GM12878 (cell line): Measurements from ENCODE around the gene NUDT3. TPM values are rescaled to one million over a fixed set of nuclear protein-coding genes. Genes with fewer than 3 reads are reported as not detected.
"Not testable (repeated sequence)": the region's sequence is repeated elsewhere in the genome, so short reads cannot be mapped to it uniquely, and the experiment has no call there.

ENCODE experiments used
- ATAC-seq: fragments of 200-7000 bp; cut with Tn5 transposase; 3 replicates; pipeline ENCODE4 v1.9.1; 2020; ENCODE audit warnings: mild to moderate bottlenecking, moderate library complexity
- BruUV-seq: library from RNA; stranded (reverse); fragments of 400-500 nt; replicated peaks from 2 replicates; lab custom pipeline; 2021; lab: Mats Ljungman, UMichigan
- CTCF ChIA-PET: fragments of 300-600 bp; sonication (Branson Sonifier 250); formaldehyde crosslinking; extraction: SDS; loops from one replicate; lab custom pipeline; 2021; ENCODE audit warnings: inconsistent platforms; lab: Yijun Ruan, JAX
- POLR2A ChIA-PET: fragments of 350-600 bp; formaldehyde crosslinking; extraction: SDS; loops from one replicate; lab custom pipeline; 2021; ENCODE audit warnings: inconsistent platforms; lab: Charles Lee
- RAD21 ChIA-PET: fragments of 300-600 bp; sonication (Branson Sonifier 250); formaldehyde crosslinking; loops from one replicate; lab custom pipeline; 2023; ENCODE audit warnings: antibody characterized with exemption; ENCODE audit not compliant: unreplicated experiment; lab: Charles Lee
- SMC1A ChIA-PET: fragments of 300-600 bp; sonication (Branson Sonifier 250); formaldehyde crosslinking; loops from one replicate; lab custom pipeline; 2023; ENCODE audit not compliant: unreplicated experiment, uncharacterized antibody; lab: Charles Lee
- DNase-seq: peaks from one replicate; pipeline ENCODE4 v3.0.0-alpha.2; 2011; ENCODE audit warnings: low read depth, low spot score
- FAIRE-seq: peaks from 3 replicates; lab custom pipeline; 2011; peaks lifted over from hg19 to GRCh38; lab: Jason Lieb, UNC
- H2AFZ ChIP-seq: 2 replicates; pipeline ENCODE4 v1.6.0; 2011; ENCODE audit warnings: low read depth, low read length, control low read depth; ENCODE audit not compliant: control insufficient read depth
- H3K27ac ChIP-seq: 2 replicates; pipeline ENCODE4 v1.5.1; 2011; ENCODE audit warnings: control low read depth; ENCODE audit not compliant: control insufficient read depth, insufficient read depth
- H3K27me3 ChIP-seq, 2 experiments: replicated peaks in 1 of 2; 2 replicates each; pipeline versions ENCODE4 v1.6.0 to v1.6.1; 2011; ENCODE audit warnings: low read length in 1 of 2; ENCODE audit not compliant: control insufficient read depth in 2 of 2, insufficient read depth in 2 of 2
- H3K36me3 ChIP-seq, 2 experiments: 2 replicates each; pipeline ENCODE4 v1.5.1; 2011; ENCODE audit warnings: low read length in 1 of 2; ENCODE audit not compliant: control insufficient read depth in 2 of 2, insufficient read depth in 2 of 2
- H3K4me1 ChIP-seq: 2 replicates; pipeline ENCODE4 v1.6.1; 2011; ENCODE audit warnings: mild to moderate bottlenecking, low read length, moderate library complexity, mixed read lengths; ENCODE audit not compliant: control insufficient read depth, insufficient read depth
- H3K4me2 ChIP-seq: 2 replicates; pipeline ENCODE4 v1.6.0; 2011; ENCODE audit warnings: control low read depth; ENCODE audit not compliant: control insufficient read depth, insufficient read depth
- H3K4me3 ChIP-seq: fragments of 200-600 bp; sonication (generic); 2 replicates; pipeline ENCODE4 v1.5.1; 2016
- H3K79me2 ChIP-seq: 2 replicates; pipeline ENCODE4 v1.6.0; 2011; ENCODE audit warnings: low read length; ENCODE audit not compliant: control insufficient read depth, insufficient read depth
- H3K9ac ChIP-seq: 2 replicates; pipeline ENCODE4 v1.8.0; 2011; ENCODE audit warnings: low read length, control low read depth, mixed read lengths; ENCODE audit not compliant: control insufficient read depth, insufficient read depth
- H3K9me3 ChIP-seq: replicated peaks from 3 replicates; pipeline ENCODE4 v1.5.1; 2011; ENCODE audit warnings: mild to moderate bottlenecking, low read length; ENCODE audit not compliant: control insufficient read depth, insufficient read depth
- H4K20me1 ChIP-seq: 2 replicates; pipeline ENCODE4 v1.6.0; 2011; ENCODE audit not compliant: control insufficient read depth, insufficient read depth
- IKZF1 ChIP-seq: fragments of 450-650 bp; conservative IDR thresholded peaks from 2 replicates; pipeline ENCODE4 v1.6.1; 2017; ENCODE audit warnings: antibody characterized with exemption, mild to moderate bottlenecking
- IKZF2 ChIP-seq, 2 experiments: fragments of 450-650 bp; IDR thresholded peaks; 2 replicates each; pipeline ENCODE4 v1.6.1; 2017; ENCODE audit warnings: mild to moderate bottlenecking in 2 of 2, moderate library complexity in 2 of 2
- SPI1 ChIP-seq: IDR thresholded peaks from 2 replicates; pipeline ENCODE4 v1.6.1; 2011; ENCODE audit warnings: low read depth, mild to moderate bottlenecking, low read length, moderate library complexity, borderline replicate concordance; ENCODE audit not compliant: insufficient read depth
- WGBS: methylation state at CpG from one replicate; pipeline ENCODE4 v1.1.6; 2016; ENCODE audit warnings: low lambda C conversion rate; ENCODE audit not compliant: insufficient replicate concordance, insufficient coverage; ENCODE audit errors: missing lambda C conversion rate; 5-methylcytosine and 5-hydroxymethylcytosine counted together
- in situ Hi-C: fragments of 300-500 bp; cut with MboI; formaldehyde crosslinking; loops from 9 replicates; pipeline ENCODE4 v1.14.3; 2018; ENCODE audit warnings: mixed read lengths
- intact Hi-C: fragments of 100-400 bp; cut with micrococcal nuclease; formaldehyde crosslinking; loops from one replicate; pipeline ENCODE4 v1.14.2; 2022; ENCODE audit not compliant: unreplicated experiment
- polyA plus RNA-seq, 11 experiments: library from polyadenylated mRNA; depleted of rRNA in 4 of 11; unstranded in 6 of 11; stranded (reverse) in 5 of 11; fragments of >200 nt; fragmentation: Nextera tagmentation in 4 of 11; fragmentation: Illumina TruSeq in 1 of 11; extraction: Ambion mirVana in 4 of 11; extraction: Trizol in 1 of 11; gene quantifications; 1 replicate in 1 of 11; 2 replicates in 10 of 11; pipeline versions ENCODE4 v1.2.1 to v1.2.3, GENCODE V29; 2011 to 2016; ENCODE audit warnings: inconsistent platforms in 2 of 11, missing spikeins in 2 of 11, low read depth in 1 of 11
- total RNA-seq, 4 experiments: library from RNA; depleted of rRNA in 3 of 4; stranded (reverse); fragments of >200 nt in 3 of 4; fragmentation: Illumina TruSeq in 1 of 4; extraction: Trizol in 1 of 4; gene quantifications; 2 replicates each; pipeline versions ENCODE4 v1.2.1 to v1.2.3, GENCODE V29; 2013 to 2021
- TF ChIP-seq, protein P1 (sequence below), 3 experiments: IDR thresholded peaks in 2 of 3; conservative IDR thresholded peaks in 1 of 3; 2 replicates each; pipeline ENCODE4 v1.5.1; 2011; ENCODE audit warnings: low read depth in 3 of 3, low read length in 3 of 3, mild to moderate bottlenecking in 3 of 3, control low read depth in 2 of 3, moderate library complexity in 2 of 3, inconsistent platforms in 1 of 3, mixed read lengths in 1 of 3; ENCODE audit not compliant: control insufficient read depth in 2 of 3, insufficient read depth in 1 of 3; ENCODE audit errors: extremely low read depth in 1 of 3
- TF ChIP-seq, protein P2 (sequence below): fragments of 450-650 bp; IDR thresholded peaks from 2 replicates; pipeline ENCODE4 v1.6.1; 2017; ENCODE audit warnings: mild to moderate bottlenecking, moderate library complexity

NUDT3 gene
- total and polyA plus RNA-seq, 10 of the 15 experiments (the other 5 are each of a cell fraction or from before 2014, with no cell fraction given): 2.4 to 32.3 (median 25.5) TPM

DNA sequence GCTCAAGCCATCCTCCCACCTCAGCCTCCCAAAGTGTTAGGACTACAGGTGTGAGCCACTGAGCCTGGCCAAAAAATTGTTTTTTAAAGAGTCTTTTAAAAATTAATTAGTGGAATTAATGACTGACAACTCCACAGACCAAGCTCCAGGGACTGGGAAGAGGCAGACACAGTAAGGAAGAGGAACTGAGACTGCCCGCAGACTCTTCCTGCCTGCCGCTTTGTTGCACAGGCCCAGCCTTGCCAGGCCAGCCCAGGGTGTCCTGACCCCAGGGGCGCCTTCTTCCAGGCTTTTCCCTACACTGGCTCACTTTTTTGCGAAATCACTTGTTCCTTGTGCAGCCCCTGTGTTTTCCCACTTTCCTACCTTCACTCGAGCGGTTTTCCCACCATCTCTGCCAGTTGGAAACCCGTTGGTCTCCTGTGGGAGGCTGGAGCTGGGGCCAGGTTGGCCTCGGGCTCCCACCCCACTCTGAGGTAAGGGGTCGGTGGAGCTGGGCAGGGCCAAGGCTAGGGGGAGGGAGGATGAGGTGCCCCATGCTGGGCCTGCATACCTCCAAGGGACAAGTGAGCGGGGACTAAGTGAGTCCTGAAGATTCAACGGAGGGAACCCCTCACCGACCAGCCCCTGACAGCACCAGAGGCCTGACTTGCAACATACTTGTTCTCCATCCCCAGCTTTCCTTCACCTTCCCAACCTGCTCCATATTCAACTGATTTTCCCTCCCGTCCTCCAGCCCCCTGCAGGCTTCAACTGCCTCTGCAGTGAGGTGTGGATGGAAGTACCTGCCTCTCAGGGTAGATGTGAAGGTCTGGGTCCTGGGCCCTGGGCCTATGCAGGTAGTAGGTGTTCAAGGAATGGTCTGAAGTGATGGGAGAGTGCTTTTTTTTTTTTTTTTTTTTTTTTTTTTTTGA is 120.2 kb downstream of the NUDT3 start:
- Histone ChIP-seq H2AFZ (no peak overlapping the region), H3K79me2 (no peaks in the 10 kb centered on the region), H3K4me3 (no peak overlapping the region), H4K20me1 (no peaks in the 10 kb centered on the region), H3K4me2 (no peak overlapping the region), H3K36me3 (no peaks in the 10 kb centered on the region), H3K9ac (no peak overlapping the region), H3K27me3 (no peaks in the 10 kb centered on the region), H3K9me3 (no peaks in the 10 kb centered on the region), H3K4me1 (peaks cover 13% of the 10 kb centered on the region), H3K27ac (no peak overlapping the region)
- intact Hi-C loops: no loop called here
- ChIA-PET POLR2A (no interaction called here), SMC1A (interaction anchor here (0.9 kb wide), 1 partner anchor 9 kb away, joined by 3 read pairs; no protein-coding TSS in a partner anchor), CTCF (interaction anchor here (0.6 to 2.2 kb wide), 4 partner anchors 14 to 725 kb away, joined by 3 to 6 read pairs (median 3); no protein-coding TSS in a partner anchor), RAD21 (interaction anchor here (0.9 to 1.3 kb wide), 2 partner anchors 9 to 22 kb away, joined by 3 read pairs; no protein-coding TSS in a partner anchor)
- 85% methylated on average over 13 of the region's 13 CpGs for WGBS
- no peak for FAIRE-seq
- BruUV-seq: no TSS peak
- peak; percentile 69; the same call in 2 of the 3 replicates for ATAC-seq
- DNase-seq: no peak
- TF ChIP-seq, protein P1, sequence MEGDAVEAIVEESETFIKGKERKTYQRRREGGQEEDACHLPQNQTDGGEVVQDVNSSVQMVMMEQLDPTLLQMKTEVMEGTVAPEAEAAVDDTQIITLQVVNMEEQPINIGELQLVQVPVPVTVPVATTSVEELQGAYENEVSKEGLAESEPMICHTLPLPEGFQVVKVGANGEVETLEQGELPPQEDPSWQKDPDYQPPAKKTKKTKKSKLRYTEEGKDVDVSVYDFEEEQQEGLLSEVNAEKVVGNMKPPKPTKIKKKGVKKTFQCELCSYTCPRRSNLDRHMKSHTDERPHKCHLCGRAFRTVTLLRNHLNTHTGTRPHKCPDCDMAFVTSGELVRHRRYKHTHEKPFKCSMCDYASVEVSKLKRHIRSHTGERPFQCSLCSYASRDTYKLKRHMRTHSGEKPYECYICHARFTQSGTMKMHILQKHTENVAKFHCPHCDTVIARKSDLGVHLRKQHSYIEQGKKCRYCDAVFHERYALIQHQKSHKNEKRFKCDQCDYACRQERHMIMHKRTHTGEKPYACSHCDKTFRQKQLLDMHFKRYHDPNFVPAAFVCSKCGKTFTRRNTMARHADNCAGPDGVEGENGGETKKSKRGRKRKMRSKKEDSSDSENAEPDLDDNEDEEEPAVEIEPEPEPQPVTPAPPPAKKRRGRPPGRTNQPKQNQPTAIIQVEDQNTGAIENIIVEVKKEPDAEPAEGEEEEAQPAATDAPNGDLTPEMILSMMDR (IDR thresholded peaks at IDR 0.05 in 2 of 3, conservative IDR thresholded peaks at IDR 0.05 in 1 of 3; ENCODE audit: control insufficient read depth in 2 of 3, extremely low read depth in 1 of 3, insufficient read depth in 1 of 3, low read depth in 3 of 3, low read length in 3 of 3): peak in 1 of 3 experiments; percentile 17; a peak in 1 of 6 replicates
- TF ChIP-seq, protein P2, sequence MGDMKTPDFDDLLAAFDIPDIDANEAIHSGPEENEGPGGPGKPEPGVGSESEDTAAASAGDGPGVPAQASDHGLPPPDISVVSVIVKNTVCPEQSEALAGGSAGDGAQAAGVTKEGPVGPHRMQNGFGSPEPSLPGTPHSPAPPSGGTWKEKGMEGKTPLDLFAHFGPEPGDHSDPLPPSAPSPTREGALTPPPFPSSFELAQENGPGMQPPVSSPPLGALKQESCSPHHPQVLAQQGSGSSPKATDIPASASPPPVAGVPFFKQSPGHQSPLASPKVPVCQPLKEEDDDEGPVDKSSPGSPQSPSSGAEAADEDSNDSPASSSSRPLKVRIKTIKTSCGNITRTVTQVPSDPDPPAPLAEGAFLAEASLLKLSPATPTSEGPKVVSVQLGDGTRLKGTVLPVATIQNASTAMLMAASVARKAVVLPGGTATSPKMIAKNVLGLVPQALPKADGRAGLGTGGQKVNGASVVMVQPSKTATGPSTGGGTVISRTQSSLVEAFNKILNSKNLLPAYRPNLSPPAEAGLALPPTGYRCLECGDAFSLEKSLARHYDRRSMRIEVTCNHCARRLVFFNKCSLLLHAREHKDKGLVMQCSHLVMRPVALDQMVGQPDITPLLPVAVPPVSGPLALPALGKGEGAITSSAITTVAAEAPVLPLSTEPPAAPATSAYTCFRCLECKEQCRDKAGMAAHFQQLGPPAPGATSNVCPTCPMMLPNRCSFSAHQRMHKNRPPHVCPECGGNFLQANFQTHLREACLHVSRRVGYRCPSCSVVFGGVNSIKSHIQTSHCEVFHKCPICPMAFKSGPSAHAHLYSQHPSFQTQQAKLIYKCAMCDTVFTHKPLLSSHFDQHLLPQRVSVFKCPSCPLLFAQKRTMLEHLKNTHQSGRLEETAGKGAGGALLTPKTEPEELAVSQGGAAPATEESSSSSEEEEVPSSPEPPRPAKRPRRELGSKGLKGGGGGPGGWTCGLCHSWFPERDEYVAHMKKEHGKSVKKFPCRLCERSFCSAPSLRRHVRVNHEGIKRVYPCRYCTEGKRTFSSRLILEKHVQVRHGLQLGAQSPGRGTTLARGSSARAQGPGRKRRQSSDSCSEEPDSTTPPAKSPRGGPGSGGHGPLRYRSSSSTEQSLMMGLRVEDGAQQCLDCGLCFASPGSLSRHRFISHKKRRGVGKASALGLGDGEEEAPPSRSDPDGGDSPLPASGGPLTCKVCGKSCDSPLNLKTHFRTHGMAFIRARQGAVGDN: no peak
- TF ChIP-seq IKZF1 (peak; percentile 40), SPI1 (peak; percentile 74; the same call in 1 of the 2 replicates), IKZF2 (IDR thresholded peaks at IDR 0.05) (peak; percentile 15 to 29; a peak in 1 of 4 replicates)
- in situ Hi-C loops: no loop called here

DNA sequence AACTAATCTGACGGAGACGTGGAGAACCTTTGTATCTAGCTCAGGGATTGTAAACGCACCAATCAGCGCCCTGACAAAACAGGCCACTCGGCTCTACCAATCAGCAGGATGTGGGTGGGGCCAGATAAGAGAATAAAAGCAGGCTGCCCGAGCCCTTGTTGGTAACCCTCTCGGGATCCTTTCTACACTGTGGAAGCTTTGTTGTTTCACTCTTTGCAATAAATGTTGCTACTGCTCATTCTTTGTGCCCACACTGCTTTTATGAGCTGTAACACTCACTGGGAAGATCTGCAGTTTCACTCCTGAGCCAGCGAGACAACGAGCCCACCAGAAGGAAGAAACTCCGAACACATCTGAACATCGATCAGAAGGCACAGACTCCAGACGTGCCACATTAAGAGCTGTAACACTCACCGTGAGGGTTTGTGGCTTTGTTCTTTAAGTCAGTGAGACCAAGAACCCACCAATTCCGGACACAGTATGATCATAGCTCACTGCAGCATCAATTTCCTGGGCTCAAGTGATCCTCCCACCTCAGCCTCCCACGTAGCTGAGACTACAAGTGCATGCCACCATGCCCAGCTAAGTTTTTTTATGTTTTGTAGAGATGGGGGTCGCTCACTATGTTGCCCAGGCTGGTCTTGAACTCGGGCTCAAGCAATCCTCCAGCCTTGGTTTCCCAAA is 122.7 kb downstream of the NUDT3 start:
- FAIRE-seq, H3K27ac ChIP-seq, H3K27me3 ChIP-seq, H3K4me2 ChIP-seq, H3K79me2 ChIP-seq, RAD21 ChIA-PET, DNase-seq, intact Hi-C loops, H3K9ac ChIP-seq, ATAC-seq, H2AFZ ChIP-seq, H4K20me1 ChIP-seq, H3K36me3 ChIP-seq, in situ Hi-C loops, H3K9me3 ChIP-seq, BruUV-seq, H3K4me3 ChIP-seq, POLR2A ChIA-PET: not testable (repeated sequence)
- H3K4me1 ChIP-seq: peaks cover 13% of the 10 kb centered on the region
- CTCF ChIA-PET: interaction anchor here (0.6 to 1.1 kb wide), 2 partner anchors 145 to 680 kb away, joined by 3 to 4 read pairs; no protein-coding TSS in a partner anchor
- SMC1A ChIA-PET: interaction anchor here (0.6 kb wide), 1 partner anchor 69 kb away, joined by 4 read pairs; no protein-coding TSS in a partner anchor
- WGBS: 55% methylated on average over 17 of the region's 17 CpGs
